T47D (cell line): ENCODE measurements around the gene MRPL52.
A peak's percentile ranks its signal among the peaks of the same experiment; 100 is the strongest.
"Not testable (repeated sequence)": the region's sequence is repeated elsewhere in the genome, so short reads cannot be mapped to it uniquely, and the experiment has no call there.

Experiments
- DNase-seq, 2 experiments: peaks; one replicate each; pipeline versions ENCODE4 v3.0.0 to v3.0.0-alpha.2; 2011 to 2012; ENCODE audit warnings: low read depth in 1 of 2, low spot score in 1 of 2
- JUND ChIP-seq: IDR thresholded peaks from 2 replicates; pipeline ENCODE4 v1.6.1; 2012; ENCODE audit warnings: low read depth
- in situ Hi-C: cut with HindIII; loops from 2 replicates; pipeline ENCODE4 v1.10.0; 2016; ENCODE audit warnings: low sequenced_read_pairs, low pct_unique_long_range_greater_than_20kb

MRPL52 gene

DNA sequence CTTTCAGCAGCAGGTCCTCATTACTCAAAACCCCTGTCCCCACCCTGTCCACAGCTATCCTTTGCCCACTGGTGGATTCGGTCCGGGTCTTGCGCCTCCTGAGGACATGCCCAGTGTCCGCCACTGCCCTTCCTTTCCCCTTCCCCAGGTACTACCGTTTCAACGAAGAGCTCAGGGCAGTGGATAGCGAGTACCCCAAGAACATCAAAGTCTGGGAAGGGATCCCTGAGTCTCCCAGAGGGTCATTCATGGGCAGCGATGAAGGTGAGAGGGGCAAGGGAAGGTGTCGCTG lies 15.4 kb downstream of the MRPL52 start:
- no peak for DNase-seq
- no peak for TF ChIP-seq JUND
- in situ Hi-C loops = no loop called here

DNA sequence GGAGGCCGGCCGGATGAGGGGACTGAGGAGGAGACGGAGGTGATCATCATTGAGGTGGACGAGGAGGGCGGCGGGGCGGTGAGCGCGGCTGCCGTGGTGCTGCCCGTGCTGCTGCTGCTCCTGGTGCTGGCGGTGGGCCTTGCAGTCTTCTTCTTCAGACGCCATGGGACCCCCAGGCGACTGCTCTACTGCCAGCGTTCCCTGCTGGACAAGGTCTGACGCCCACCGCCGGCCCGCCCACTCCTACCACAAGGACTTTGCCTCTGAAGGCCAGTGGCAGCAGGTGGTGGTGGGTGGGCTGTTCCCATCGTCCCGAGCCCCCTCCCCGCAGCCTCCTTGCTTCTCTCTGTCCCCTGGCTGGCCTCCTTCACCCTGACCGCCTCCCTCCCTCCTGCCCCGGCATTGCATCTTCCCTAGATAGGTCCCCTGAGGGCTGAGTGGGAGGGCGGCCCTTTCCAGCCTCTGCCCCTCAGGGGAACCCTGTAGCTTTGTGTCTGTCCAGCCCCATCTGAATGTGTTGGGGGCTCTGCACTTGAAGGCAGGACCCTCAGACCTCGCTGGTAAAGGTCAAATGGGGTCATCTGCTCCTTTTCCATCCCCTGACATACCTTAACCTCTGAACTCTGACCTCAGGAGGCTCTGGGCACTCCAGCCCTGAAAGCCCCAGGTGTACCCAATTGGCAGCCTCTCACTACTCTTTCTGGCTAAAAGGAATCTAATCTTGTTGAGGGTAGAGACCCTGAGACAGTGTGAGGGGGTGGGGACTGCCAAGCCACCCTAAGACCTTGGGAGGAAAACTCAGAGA lies 16.3 kb downstream of the MRPL52 start:
- in situ Hi-C loops = no loop called here
- no peak for DNase-seq
- no peak for TF ChIP-seq JUND

DNA sequence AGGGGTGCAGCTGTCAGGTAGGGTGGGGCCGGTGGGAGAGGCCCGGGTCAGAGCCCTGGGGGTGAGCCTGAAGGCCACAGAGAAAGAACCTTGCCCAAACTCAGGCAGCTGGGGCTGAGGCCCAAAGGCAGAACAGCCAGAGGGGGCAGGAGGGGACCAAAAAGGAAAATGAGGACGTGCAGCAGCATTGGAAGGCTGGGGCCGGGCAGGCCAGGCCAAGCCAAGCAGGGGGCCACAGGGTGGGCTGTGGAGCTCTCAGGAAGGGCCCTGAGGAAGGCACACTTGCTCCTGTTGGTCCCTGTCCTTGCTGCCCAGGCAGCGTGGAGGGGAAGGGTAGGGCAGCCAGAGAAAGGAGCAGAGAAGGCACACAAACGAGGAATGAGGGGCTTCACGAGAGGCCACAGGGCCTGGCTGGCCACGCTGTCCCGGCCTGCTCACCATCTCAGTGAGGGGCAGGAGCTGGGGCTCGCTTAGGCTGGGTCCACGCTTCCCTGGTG lies 17.2 kb downstream of the MRPL52 start:
- TF ChIP-seq JUND = no peak
- in situ Hi-C loops = no loop called here
- DNase-seq = no peak

DNA sequence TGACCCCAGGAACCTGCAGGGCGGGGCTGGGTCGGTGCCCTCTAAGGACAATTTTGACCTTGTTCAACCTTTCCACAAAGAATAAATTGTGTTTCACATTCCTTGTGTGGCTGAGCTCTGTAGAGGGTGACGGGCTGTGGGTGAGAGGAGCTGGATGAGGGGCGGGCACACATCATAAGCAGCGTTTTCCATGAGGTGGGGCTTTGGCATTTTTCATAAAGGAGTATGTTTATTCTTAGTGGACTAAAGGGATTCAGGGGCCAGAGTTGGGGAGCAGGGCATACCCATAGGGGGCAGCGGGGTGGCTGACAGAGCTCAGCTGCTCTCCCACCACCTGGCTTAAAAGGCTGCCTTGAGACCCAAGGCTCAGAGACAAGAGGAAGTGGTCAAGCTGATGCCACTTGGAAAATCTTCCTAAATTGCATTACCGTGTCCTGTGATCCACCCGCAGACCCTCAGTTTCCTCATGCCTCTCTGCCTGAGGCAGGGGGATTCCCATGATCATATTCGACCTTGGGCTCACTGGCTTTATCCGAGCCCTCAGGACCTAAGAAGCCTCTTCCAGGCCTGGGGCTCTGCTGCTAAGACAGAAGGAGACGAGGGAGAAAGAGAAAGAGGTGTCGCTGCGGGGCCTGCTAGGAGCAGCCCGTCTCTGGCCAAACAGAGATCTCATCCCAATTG lies 18.1 kb downstream of the MRPL52 start:
- TF ChIP-seq JUND = no peak
- in situ Hi-C loops = no loop called here
- DNase-seq = no peak

DNA sequence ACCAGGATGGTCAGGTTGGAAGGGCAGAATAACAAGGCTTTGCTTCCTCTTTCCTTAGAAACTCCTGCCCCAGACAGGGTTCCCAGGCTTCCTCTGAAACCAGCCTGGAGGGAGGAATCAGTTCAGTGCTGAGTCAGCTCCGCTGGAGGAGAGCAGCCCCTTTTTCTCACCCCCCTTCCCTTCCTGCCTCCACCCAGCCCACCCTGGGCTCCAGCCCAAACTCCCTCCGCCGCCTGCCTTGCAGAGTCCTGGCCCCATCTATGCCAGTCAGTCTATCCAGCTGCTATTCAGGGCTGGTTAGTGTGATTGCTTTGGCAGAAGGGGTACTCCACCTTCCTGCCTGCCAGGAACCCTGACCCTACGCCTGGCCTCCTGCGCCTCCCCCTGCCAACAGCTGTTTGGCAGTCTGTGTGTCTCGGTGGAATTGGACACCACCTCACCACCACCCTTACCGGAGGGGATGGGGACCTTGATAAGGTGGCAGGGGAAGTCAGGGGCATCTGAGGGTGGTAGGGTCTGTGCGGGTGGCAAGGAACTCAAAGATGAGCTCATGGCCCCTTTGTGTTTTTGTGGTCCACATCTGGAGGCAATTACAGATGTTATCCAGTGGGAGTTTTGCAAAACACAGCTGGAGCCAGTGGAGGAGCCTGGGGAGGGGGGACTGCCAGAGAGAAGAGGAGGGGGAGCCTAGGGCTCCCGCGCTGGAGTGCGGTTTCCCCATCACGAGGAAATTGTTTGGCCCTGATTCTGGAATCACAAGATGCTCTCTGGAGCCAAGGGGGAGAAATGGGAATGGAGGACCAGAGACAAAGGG lies 18.9 kb downstream of the MRPL52 start:
- no peak for TF ChIP-seq JUND
- in situ Hi-C loops = no loop called here
- DNase-seq = no peak

DNA sequence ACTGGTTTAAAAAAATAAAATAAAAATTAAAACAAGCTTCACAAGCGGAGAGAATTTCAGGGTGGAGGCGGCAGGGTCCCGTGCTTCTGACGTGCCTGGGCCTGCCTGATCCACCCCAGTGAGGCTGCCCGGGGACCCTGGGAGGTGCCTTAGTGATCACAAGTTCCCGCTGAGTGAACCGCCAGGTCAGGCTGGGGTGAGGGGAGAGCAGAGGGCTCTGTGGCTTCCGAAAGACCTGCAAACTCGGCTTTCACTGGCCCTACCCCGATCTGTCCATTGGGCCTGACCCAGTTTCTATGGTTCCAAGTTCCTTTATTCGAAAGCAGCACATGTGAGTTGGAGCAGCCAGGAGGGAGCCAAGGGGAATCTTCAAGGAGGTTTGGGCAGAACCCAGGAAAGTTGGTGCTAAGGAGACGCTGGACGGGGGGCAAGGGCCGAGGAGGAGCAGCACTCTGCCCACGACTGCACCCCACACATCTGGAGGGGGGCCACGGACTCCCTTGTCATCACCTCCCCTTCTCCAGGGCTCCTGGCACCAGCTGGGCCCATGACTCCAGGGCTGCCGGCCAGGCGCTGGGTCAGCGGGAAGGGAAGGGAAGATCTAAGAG lies 19.6 kb downstream of the MRPL52 start:
- DNase-seq = no peak
- in situ Hi-C loops = no loop called here
- TF ChIP-seq JUND = no peak

DNA sequence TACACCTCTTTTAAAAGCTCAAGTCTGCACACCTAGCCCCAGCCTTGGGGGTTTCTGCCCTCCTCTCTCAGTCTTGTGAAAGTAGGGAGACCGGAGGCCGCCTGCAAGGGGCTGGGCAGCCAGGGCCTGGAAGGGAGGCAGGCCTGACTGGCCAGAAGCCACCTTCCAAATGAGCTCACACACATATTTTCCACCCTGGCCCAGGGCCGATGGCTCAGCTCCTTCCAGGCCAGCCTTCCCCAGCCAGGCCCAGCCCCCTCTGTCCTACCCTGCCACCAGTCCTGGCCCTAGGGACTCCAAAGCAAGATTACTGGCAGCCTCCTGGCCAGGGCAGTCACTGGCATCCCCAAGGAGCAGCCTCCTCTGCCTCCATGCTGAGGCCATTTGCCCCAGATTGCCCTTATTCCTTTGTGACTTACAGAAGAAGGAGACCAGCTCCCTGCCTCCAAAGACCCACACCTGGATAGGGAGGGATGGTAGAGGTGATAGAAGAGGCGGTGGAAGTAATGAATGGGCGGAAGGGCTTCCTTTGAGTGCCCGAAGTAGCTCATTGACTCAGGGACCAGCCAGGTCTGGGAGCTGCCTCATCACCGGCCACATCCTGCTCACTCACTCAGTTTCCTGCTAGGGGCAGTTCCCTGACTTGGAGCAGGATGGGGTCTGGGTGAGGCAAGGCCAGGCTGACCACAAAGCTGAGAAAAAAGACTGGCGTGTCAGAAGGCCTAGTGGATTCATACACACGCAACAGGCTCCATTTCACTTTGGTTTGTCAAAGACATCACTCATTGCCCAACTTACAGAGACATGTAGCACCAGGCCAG lies 21.5 kb downstream of the MRPL52 start:
- in situ Hi-C loops = no loop called here

DNA sequence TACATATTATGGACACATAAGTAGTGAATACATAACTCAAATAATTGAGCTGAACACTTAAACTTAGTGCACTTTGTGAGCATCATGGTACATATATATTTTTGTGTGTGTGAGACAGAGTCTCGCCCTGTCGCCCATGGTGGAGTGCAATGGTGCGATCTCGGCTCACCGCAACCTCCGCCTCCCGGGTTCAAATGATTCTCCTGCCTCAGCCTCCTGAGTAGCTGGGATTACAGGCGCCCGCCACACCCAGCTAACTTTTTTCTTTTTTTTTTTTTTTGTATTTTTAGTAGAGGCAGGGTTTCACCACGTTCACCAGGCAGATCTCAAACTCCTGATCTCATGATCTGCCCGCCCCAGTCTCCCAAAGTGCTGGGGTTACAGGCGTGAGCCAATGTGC lies 22.5 kb downstream of the MRPL52 start:
- DNase-seq, in situ Hi-C loops: not testable (repeated sequence)

More for the DNA sequence above, 21.5 kb downstream of the MRPL52 start:
- DNase-seq = no peak
- no peak for TF ChIP-seq JUND

DNA sequence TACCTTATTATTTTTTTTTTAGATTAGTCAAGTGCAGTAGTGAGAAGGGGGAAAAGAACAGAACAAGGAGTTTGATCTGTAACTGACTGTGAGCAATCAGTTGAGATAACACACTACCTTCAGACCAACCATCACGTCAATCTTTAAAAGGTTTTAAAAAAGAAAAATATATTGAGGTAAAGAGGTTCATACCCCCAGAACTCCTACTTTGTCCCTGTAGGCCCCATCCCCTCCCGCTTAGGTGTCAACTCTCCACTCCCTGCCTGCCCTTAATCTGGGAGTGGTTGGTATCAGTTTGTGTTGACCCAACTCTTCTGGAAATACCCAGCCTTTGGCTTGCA lies 22.9 kb downstream of the MRPL52 start:
- in situ Hi-C loops = no loop called here
- TF ChIP-seq JUND = no peak
- DNase-seq = no peak

DNA sequence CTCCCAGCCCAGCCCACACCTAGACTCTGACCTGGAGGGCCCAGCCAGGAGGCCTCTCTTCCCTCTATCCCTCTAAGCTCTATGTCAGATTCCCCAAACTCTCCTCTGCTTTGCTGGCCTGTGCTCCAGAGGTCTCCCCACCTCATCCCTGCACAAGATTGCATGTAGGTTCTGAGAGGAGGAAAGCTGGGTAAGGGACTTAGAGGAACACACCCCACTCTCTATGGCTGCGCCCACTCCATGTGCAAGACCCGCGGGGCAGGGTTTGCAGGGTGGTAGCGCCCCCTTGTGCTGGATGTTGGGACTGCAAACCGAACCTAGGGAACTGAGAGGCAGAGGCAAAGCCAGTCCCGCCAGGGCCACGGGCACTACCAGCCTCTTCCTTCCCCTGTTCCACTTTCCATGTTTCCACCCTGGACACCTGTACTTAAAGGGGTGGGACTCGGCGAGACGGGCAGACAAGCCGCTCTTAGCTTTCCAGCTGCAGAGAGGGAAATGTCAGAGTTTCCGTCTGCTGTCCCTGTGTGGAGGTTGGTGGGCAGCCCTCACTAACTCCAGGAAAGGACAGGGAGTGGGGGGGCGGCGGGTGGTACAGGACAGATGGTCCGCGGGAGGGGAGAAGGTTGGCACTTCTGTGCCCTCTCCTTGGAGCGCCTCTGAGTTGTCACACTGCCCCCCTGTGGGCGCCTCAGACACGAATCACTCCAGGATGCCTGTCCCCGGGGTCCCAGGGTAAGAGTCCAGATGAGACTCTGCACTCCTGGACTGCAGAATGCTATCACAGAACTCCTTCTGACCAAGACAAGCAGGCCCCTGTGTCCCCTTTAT lies 23.5 kb downstream of the MRPL52 start:
- DNase-seq = peak in 1 of 2 experiments; percentile 69
- TF ChIP-seq JUND = no peak
- in situ Hi-C loops = no loop called here

DNA sequence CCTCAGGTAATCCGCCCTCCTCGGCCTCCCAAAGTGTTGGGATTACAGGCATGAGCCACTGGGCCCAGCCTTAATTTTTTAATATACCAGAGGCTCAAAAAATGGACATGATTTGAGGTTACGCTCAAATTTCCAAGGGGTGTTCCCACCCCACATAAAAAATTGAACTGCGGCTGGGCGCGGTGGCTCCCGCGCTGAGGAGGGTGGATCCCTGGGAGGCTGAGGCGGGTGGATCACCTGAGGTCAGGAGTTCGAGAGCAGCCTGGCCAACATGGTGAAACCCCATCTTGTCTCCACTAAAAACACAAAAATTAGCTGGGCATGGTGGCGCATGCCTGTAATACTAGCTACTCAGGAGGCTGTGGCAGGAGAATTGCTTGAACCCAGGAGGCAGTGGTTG lies 24.6 kb downstream of the MRPL52 start:
- DNase-seq = not testable (repeated sequence)

More for the DNA sequence above, 24.6 kb downstream of the MRPL52 start:
- in situ Hi-C loops = not testable (repeated sequence)
